Muscle of leg (tissue), 11 donors: Measurements from ENCODE around the gene KRTAP10-8. TPM values are rescaled to one million over a fixed set of nuclear protein-coding genes. Genes with fewer than 3 reads are reported as not detected.
"Not testable (repeated sequence)": the region's sequence is repeated elsewhere in the genome, so short reads cannot be mapped to it uniquely, and the experiment has no call there.

ENCODE experiments used
- DNase-seq: peaks from one replicate; pipeline ENCODE4 v3.0.0; 2013
- H3K27ac ChIP-seq: one replicate; pipeline ENCODE4 v1.5.1; 2013; ENCODE audit warnings: mild to moderate bottlenecking, low read length, control low read depth
- H3K27me3 ChIP-seq: one replicate; pipeline ENCODE4 v1.6.1; 2013; ENCODE audit warnings: low read length; ENCODE audit not compliant: control insufficient read depth, insufficient read depth
- H3K36me3 ChIP-seq: one replicate; pipeline ENCODE4 v1.6.1; 2013; ENCODE audit warnings: low read length; ENCODE audit not compliant: control insufficient read depth, insufficient read depth
- H3K4me1 ChIP-seq: one replicate; pipeline ENCODE4 v1.6.1; 2013; ENCODE audit warnings: low read length; ENCODE audit not compliant: control insufficient read depth, insufficient read depth
- H3K4me3 ChIP-seq: one replicate; pipeline ENCODE4 v1.5.1; 2013; ENCODE audit warnings: low read length, control low read depth
- H3K9me3 ChIP-seq: replicated peaks from 2 replicates; pipeline ENCODE4 v1.6.1; 2013; ENCODE audit warnings: low read depth, low read length; ENCODE audit not compliant: control insufficient read depth
- WGBS: methylation state at CpG from one replicate; pipeline ENCODE4 v1.1.5; 2013; ENCODE audit warnings: missing lambda C conversion rate; ENCODE audit not compliant: insufficient coverage; 5-methylcytosine and 5-hydroxymethylcytosine counted together
- polyA plus RNA-seq, 8 donors: library from polyadenylated mRNA; unstranded; fragments of 120-200 nt; gene quantifications; one replicate each; pipeline versions ENCODE4 v1.2.1 to v1.2.3, GENCODE V29; 2013; ENCODE audit warnings: inconsistent platforms in 1 of 8, low replicate concordance in 1 of 8; ENCODE audit not compliant: insufficient read length in 8 of 8, insufficient read depth in 1 of 8
- total RNA-seq: library from RNA; stranded (reverse); fragments of 120-200 nt; gene quantifications from one replicate; pipeline ENCODE4 v1.2.4, GENCODE V29; 2013

KRTAP10-8 gene
- total and polyA plus RNA-seq, 9 donors = not detected

- WGBS = 73% methylated on average over 7 of the region's 7 CpGs
- Histone ChIP-seq H3K36me3 (no peaks in the 10 kb centered on the region), H3K9me3 (peaks cover 25% of the 10 kb centered on the region), H3K4me3 (no peak overlapping the region), H3K27ac (no peak overlapping the region), H3K27me3 (peaks cover 10% of the 10 kb centered on the region), H3K4me1 (no peaks in the 10 kb centered on the region)
- no peak for DNase-seq
Observed at GRCh38 chr21:44579833-44580144, 32.1 kb upstream of the KRTAP10-8 start.

- H3K27ac ChIP-seq, DNase-seq, H3K4me1 ChIP-seq, H3K4me3 ChIP-seq, H3K36me3 ChIP-seq: not testable (repeated sequence)
- Histone ChIP-seq H3K27me3 (peaks cover 14% of the 10 kb centered on the region), H3K9me3 (peaks cover 25% of the 10 kb centered on the region)
- 41% methylated on average over 16 of the region's 19 CpGs for WGBS
Observed at GRCh38 chr21:44580231-44580821, 31.6 kb upstream of the KRTAP10-8 start, which contains the start of gene KRTAP10-5. KRTAP10-5 (minus strand) TSS chr21:44580604; CDS start chr21:44580578, 26 bp downstream.

DNA sequence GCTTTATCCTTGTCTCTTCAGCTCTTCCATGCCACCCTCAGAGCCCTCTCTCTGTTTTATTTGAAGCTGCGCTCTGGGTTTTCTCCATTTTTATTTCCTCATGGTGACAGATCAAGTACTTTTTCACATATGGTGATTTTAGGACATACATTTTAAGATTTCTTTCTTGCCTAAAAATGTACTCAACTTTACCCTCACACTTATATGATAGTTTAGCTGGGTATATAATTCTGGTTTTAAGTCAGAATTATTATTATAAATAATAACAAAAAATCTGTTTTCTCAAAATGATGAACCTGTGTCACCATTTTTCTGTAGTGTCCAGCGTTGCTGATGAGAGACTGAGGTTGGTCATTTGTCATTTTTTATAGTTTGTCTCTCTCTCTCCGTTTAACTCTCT is 30.7 kb upstream of the KRTAP10-8 start:
- H3K27me3 ChIP-seq = peaks cover 20% of the 10 kb centered on the region

GRCh38 chr21:44582055-44582454 is 29.8 kb upstream of the KRTAP10-8 start:
- Histone ChIP-seq H3K27ac (no peak overlapping the region), H3K4me1 (no peaks in the 10 kb centered on the region), H3K36me3 (no peaks in the 10 kb centered on the region), H3K9me3 (peaks cover 18% of the 10 kb centered on the region), H3K27me3 (peaks cover 24% of the 10 kb centered on the region), H3K4me3 (no peak overlapping the region)
- 85% methylated on average over 10 of the region's 15 CpGs for WGBS
- DNase-seq = no peak

More for the DNA sequence above, 30.7 kb upstream of the KRTAP10-8 start:
- H3K27ac ChIP-seq = no peak overlapping the region
- H3K9me3 ChIP-seq = peaks cover 25% of the 10 kb centered on the region
- no peaks in the 10 kb centered on the region for H3K36me3 ChIP-seq
- H3K4me1 ChIP-seq = no peaks in the 10 kb centered on the region
- WGBS = no CpG with 5 or more reads among the region's 3 CpGs
- no peak overlapping the region for H3K4me3 ChIP-seq
- DNase-seq = no peak

- H3K36me3 ChIP-seq = no peaks in the 10 kb centered on the region
- H3K9me3 ChIP-seq = peaks cover 14% of the 10 kb centered on the region
- no peaks in the 10 kb centered on the region for H3K4me1 ChIP-seq
- H3K4me3 ChIP-seq = no peak overlapping the region
- H3K27me3 ChIP-seq = peaks cover 24% of the 10 kb centered on the region
- no peak overlapping the region for H3K27ac ChIP-seq
- WGBS = 12% methylated on average over 5 of the region's 11 CpGs
- peak; percentile 50 for DNase-seq
Observed at GRCh38 chr21:44583089-44583799, 28.6 kb upstream of the KRTAP10-8 start.

DNA sequence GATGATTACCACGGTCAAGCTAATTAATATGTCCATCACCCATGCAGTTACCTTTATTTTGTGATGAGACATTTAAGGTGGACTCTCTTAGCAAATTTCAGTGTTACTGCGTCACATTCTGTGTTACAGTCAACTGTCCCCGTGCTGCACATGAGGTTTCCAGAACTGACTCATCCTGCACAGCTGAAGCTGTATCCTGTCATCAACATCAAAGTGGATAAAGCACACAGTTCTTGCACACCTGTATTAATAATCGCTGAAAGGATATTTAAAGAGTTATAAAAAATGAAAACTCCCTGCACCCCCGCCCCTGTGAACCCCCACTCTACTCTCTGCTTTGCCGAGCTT is 28.1 kb upstream of the KRTAP10-8 start:
- no peak overlapping the region for H3K27ac ChIP-seq
- no peaks in the 10 kb centered on the region for H3K36me3 ChIP-seq
- DNase-seq = no peak
- H3K4me1 ChIP-seq = no peaks in the 10 kb centered on the region
- H3K27me3 ChIP-seq = peaks cover 24% of the 10 kb centered on the region
- 63% methylated on average over 1 of the region's 6 CpGs for WGBS
- H3K9me3 ChIP-seq = peaks cover 14% of the 10 kb centered on the region
- no peak overlapping the region for H3K4me3 ChIP-seq

DNA sequence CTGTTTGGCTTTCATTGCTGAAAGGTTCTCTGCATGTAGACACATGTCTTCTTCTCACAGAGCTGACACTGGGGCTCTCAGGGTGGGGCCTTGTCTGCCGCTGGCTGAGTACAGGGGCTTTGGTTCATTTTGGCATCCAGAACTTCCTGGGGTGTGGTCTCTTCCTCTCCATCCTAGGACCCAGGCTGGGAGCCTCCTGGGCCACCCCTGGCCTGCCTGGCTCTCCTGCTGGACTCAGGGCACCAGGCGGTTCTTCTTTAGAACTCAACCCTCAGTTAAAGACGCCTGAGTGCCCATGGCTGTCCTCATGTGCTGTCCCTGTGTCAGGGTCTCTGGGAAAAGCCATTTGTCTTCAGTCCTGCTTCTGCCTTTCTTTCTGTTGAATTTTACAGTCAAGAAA is 26.0 kb upstream of the KRTAP10-8 start:
- Histone ChIP-seq H3K27ac (no peak overlapping the region), H3K9me3 (peaks cover 10% of the 10 kb centered on the region), H3K4me3 (no peak overlapping the region), H3K27me3 (peaks cover 22% of the 10 kb centered on the region), H3K36me3 (no peaks in the 10 kb centered on the region), H3K4me1 (no peaks in the 10 kb centered on the region)
- no peak for DNase-seq
- WGBS = 84% methylated on average over 3 of the region's 3 CpGs

DNA sequence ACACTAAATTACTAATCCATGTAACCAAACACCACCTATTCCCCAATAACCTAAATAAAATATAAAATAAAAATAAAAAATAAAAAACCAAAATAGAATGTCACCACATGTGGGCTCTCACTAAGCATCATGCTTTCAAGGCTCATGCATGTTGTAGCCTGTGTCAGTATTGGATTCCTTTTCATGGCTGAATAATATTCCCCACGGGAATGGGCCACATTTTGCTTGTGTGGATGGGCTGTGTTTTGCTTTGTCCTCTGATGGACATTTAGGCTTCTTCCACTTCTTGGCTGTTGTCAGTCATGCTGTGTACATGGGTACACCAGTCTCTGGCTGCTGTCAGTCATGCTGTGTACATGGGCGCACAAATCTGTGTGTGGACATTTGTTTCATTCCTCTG is 22.8 kb upstream of the KRTAP10-8 start:
- H3K27me3 ChIP-seq = peaks cover 14% of the 10 kb centered on the region
- 100% methylated on average over 1 of the region's 2 CpGs for WGBS
- H3K36me3 ChIP-seq = no peaks in the 10 kb centered on the region
- H3K9me3 ChIP-seq = no peaks in the 10 kb centered on the region
- peaks cover 16% of the 10 kb centered on the region for H3K4me1 ChIP-seq
- no peak for DNase-seq
- no peak overlapping the region for H3K4me3 ChIP-seq
- H3K27ac ChIP-seq = no peak overlapping the region

- 74% methylated on average over 20 of the region's 24 CpGs for WGBS
- H3K4me1 ChIP-seq = peaks cover 16% of the 10 kb centered on the region
- H3K36me3 ChIP-seq = no peaks in the 10 kb centered on the region
- no peak overlapping the region for H3K4me3 ChIP-seq
- no peak for DNase-seq
- no peaks in the 10 kb centered on the region for H3K9me3 ChIP-seq
- H3K27ac ChIP-seq = no peak overlapping the region
- H3K27me3 ChIP-seq = peaks cover 14% of the 10 kb centered on the region
Observed at GRCh38 chr21:44589586-44590305, 22.1 kb upstream of the KRTAP10-8 start.

DNA sequence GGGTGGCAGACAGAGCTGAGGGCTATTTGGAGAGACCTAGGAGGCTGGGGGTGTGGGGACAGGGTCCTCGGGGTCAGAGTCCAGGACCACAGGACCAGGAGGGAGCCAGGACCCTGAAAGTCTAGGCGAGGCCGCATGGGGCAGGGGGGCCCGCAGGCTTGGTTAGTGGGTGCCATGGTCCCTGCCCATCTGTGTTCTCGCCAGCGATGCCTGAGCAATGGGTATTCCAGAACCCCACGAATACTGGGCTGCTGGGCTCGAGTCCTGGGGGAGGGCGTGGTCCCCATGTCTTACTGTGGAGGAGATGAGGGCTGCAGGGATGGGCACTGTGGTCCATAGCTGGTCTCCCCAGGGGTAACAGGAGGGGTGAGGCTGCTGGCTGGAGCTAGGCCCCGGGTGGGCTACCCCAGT is 21.6 kb upstream of the KRTAP10-8 start:
- Histone ChIP-seq H3K4me1 (peaks cover 16% of the 10 kb centered on the region), H3K4me3 (no peak overlapping the region), H3K27me3 (peaks cover 10% of the 10 kb centered on the region), H3K9me3 (no peaks in the 10 kb centered on the region), H3K36me3 (no peaks in the 10 kb centered on the region), H3K27ac (no peak overlapping the region)
- WGBS = 100% methylated on average over 2 of the region's 10 CpGs
- DNase-seq = no peak
